ENCODE measurements around the gene PRKN. TPM values are rescaled to one million over a fixed set of nuclear protein-coding genes. Genes with fewer than 3 reads are reported as not detected.

Gene PRKN
- total and polyA plus RNA-seq, 2 experiments from 2014 or later: 2.3 to 3.9 TPM

- Histone ChIP-seq H3K27me3 (no peaks in the 10 kb centered on the region), H3K36me3 (replicated peaks; ENCODE audit: insufficient read depth, low read depth) (no peaks in the 10 kb centered on the region), H3K9me3 (ENCODE audit: low read depth) (no peaks in the 10 kb centered on the region), H2AFZ (no peak overlapping the region), H4K20me1 (ENCODE audit: insufficient read depth, poor library complexity, severe bottlenecking) (no peaks in the 10 kb centered on the region), H3K4me2 (no peak overlapping the region), H3K27ac (no peak overlapping the region), H3K4me3 (no peak overlapping the region), H3K9me2 (replicated peaks; ENCODE audit: insufficient read depth) (no peaks in the 10 kb centered on the region), H3K79me2 (no peaks in the 10 kb centered on the region), H3K4me1 (ENCODE audit: insufficient read depth) (peaks cover 8% of the 10 kb centered on the region)
- TF ChIP-seq EZH2 (IDR thresholded peaks at IDR 0.05; ENCODE audit: borderline replicate concordance) (no peak), CTCF (IDR thresholded peaks at IDR 0.05; ENCODE audit: poor library complexity) (no peak), EZH2phosphoT487 (IDR thresholded peaks at IDR 0.05; ENCODE audit: low read depth, severe bottlenecking, unreplicated experiment) (no peak)
- no peak for DNase-seq (ENCODE audit: low spot score)
- WGBS (ENCODE audit: low lambda C conversion rate, missing lambda C conversion rate): 95% methylated on average over 12 of the region's 12 CpGs
Observed at GRCh38 chr6:161438430-161439030, 1289.0 kb downstream of the PRKN start.

GRCh38 chr6:161437851-161438250, 1289.7 kb downstream of the PRKN start:
- 100% methylated on average over 3 of the region's 3 CpGs for WGBS (ENCODE audit: low lambda C conversion rate, missing lambda C conversion rate)
- no peak for DNase-seq (ENCODE audit: low spot score)
- Histone ChIP-seq H3K36me3 (replicated peaks; ENCODE audit: insufficient read depth, low read depth) (no peaks in the 10 kb centered on the region), H3K27me3 (no peaks in the 10 kb centered on the region), H3K27ac (no peak overlapping the region), H3K79me2 (no peaks in the 10 kb centered on the region), H2AFZ (no peak overlapping the region), H3K4me2 (no peak overlapping the region), H3K9me2 (replicated peaks; ENCODE audit: insufficient read depth) (no peaks in the 10 kb centered on the region), H3K4me1 (ENCODE audit: insufficient read depth) (peaks cover 8% of the 10 kb centered on the region), H3K9me3 (ENCODE audit: low read depth) (no peaks in the 10 kb centered on the region), H4K20me1 (ENCODE audit: insufficient read depth, poor library complexity, severe bottlenecking) (no peaks in the 10 kb centered on the region), H3K4me3 (no peak overlapping the region)
- TF ChIP-seq EZH2phosphoT487 (IDR thresholded peaks at IDR 0.05; ENCODE audit: low read depth, severe bottlenecking, unreplicated experiment) (no peak), CTCF (IDR thresholded peaks at IDR 0.05; ENCODE audit: poor library complexity) (no peak), EZH2 (IDR thresholded peaks at IDR 0.05; ENCODE audit: borderline replicate concordance) (no peak)

- Histone ChIP-seq H3K4me2 (no peak overlapping the region), H3K9me3 (ENCODE audit: low read depth) (no peaks in the 10 kb centered on the region), H3K36me3 (replicated peaks; ENCODE audit: insufficient read depth, low read depth) (no peaks in the 10 kb centered on the region), H3K27ac (no peak overlapping the region), H3K4me3 (no peak overlapping the region), H3K27me3 (no peaks in the 10 kb centered on the region), H2AFZ (no peak overlapping the region), H3K4me1 (ENCODE audit: insufficient read depth) (peaks cover 8% of the 10 kb centered on the region), H4K20me1 (ENCODE audit: insufficient read depth, poor library complexity, severe bottlenecking) (no peaks in the 10 kb centered on the region), H3K9me2 (replicated peaks; ENCODE audit: insufficient read depth) (no peaks in the 10 kb centered on the region), H3K79me2 (no peaks in the 10 kb centered on the region)
- no peak for DNase-seq (ENCODE audit: low spot score)
- TF ChIP-seq EZH2phosphoT487 (IDR thresholded peaks at IDR 0.05; ENCODE audit: low read depth, severe bottlenecking, unreplicated experiment): no peak
- TF ChIP-seq CTCF (IDR thresholded peaks at IDR 0.05; ENCODE audit: poor library complexity): no peak
- no peak for TF ChIP-seq EZH2 (IDR thresholded peaks at IDR 0.05; ENCODE audit: borderline replicate concordance)
- 84% methylated on average over 5 of the region's 7 CpGs for WGBS (ENCODE audit: low lambda C conversion rate, missing lambda C conversion rate)
Observed at GRCh38 chr6:161436106-161436876, 1291.3 kb downstream of the PRKN start.
